Fibroblast of villous mesenchyme (primary cell): ENCODE results near the gene PATZ1. TPM values are rescaled to one million over a fixed set of nuclear protein-coding genes. Genes with fewer than 3 reads are reported as not detected.

Experiments used
- DNase-seq: peaks from one replicate; pipeline ENCODE4 v3.0.0-alpha.2; 2010; ENCODE audit warnings: low read depth
- H3K4me3 ChIP-seq: 2 replicates; pipeline ENCODE4 v1.5.1; 2011; ENCODE audit warnings: low read depth, mild to moderate bottlenecking, low read length
- CTCF ChIP-seq: IDR thresholded peaks from 2 replicates; pipeline ENCODE4 v1.5.1; 2012; ENCODE audit warnings: low read depth, mild to moderate bottlenecking, low read length; ENCODE audit not compliant: insufficient read depth
- total RNA-seq: library from RNA; depleted of rRNA; stranded (reverse); fragments of >200 nt; gene quantifications from 2 replicates; pipeline ENCODE4 v1.2.3, GENCODE V29; 2012

PATZ1 gene
- total RNA-seq, 1 donor = 15.1 TPM

GRCh38 chr22:31343235-31344191 lies 2.6 kb downstream of the PATZ1 start:
- peak overlapping the region; percentile 43 for H3K4me3 ChIP-seq
- peak; percentile 18 for DNase-seq
- no peak for TF ChIP-seq CTCF

- no peak overlapping the region for H3K4me3 ChIP-seq
- TF ChIP-seq CTCF = no peak
- no peak for DNase-seq
Measured at GRCh38 chr22:31342389-31343140, 3.6 kb downstream of the PATZ1 start.

- TF ChIP-seq CTCF = no peak
- DNase-seq = no peak
- no peak overlapping the region for H3K4me3 ChIP-seq
Measured at GRCh38 chr22:31341386-31342088, 4.6 kb downstream of the PATZ1 start.

GRCh38 chr22:31340765-31341247 lies 5.3 kb downstream of the PATZ1 start:
- no peak overlapping the region for H3K4me3 ChIP-seq
- no peak for TF ChIP-seq CTCF
- DNase-seq = no peak

GRCh38 chr22:31340360-31340759 lies 5.8 kb downstream of the PATZ1 start:
- no peak overlapping the region for H3K4me3 ChIP-seq
- no peak for TF ChIP-seq CTCF
- no peak for DNase-seq

GRCh38 chr22:31339148-31339832 lies 6.9 kb downstream of the PATZ1 start:
- H3K4me3 ChIP-seq = no peak overlapping the region
- TF ChIP-seq CTCF = no peak
- DNase-seq = no peak
